Posterior vena cava (tissue), 2 donors: ENCODE measurements around the gene BST2. TPM values are rescaled to one million over a fixed set of nuclear protein-coding genes. Genes with fewer than 3 reads are reported as not detected.
"Not testable (repeated sequence)": the region's sequence is repeated elsewhere in the genome, so short reads cannot be mapped to it uniquely, and the experiment has no call there.

Source experiments
- DNase-seq: peaks from one replicate; pipeline ENCODE4 v3.0.0-alpha.2; 2020; ENCODE audit warnings: low spot score
- intact Hi-C, 2 donors: fragments of 100-400 bp; cut with DNase I; formaldehyde crosslinking; loops; one replicate each; pipeline versions ENCODE4 v1.14.1 to v1.14.2; 2022 to 2023
- total RNA-seq, 2 donors: library from RNA; stranded (reverse); fragmentation: NEBNext Ultra II Directional; extraction: Animal tissue kit (Norgen Biotek cat#: 25700); gene quantifications; one replicate each; pipeline ENCODE4 v1.2.1, GENCODE V29; 2021
- donor health status: DM: yes; HTN: yes; CAD: no.
- donor health status: DM: yes; HTN: yes; CAD: no.

Gene BST2
- total RNA-seq, 2 donors from 2014 or later, result 37.8 to 82.9 TPM

DNA sequence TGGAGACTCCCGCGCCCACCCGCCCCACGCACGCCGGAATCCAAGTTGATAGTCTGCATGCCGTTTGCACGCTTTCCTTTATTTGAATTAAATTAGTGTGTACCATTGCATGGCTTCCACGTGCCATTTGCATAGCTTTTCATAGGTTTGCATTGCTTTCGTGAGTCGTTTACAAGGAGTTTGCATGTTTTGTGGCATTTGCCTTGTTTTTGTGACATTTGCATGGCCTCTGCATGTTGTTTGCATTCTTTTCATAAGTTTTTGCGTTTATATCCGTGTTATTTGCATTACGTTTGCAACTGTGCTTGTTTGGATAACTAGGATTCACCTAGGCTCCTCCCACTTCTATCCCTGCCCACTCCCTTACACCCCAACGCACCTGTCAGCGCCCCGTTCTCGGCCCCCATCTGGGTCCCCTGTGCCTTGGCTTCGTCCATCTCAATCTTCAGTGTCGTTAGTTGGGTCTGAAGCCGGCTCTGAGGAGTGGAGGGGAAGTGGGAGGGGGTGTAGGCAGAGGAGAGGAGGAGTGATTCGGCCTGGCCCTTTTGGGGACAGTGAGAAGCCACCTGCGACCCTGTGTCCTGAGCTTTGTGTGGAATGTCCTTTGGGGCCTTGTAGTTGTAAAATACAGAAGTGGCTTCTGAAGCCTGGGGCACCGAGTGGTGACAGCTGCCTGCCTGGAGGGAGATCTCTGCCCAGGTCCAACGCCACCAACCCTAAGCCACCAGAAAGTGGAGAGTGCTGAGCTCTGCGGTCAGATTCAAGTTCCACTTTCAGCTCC, 13.9 kb downstream of the BST2 start:
- intact Hi-C loops, result loop anchor here in 1 of 2 donors (5.0 kb wide), 1 partner anchor 49 kb away; no protein-coding TSS in a partner anchor
- DNase-seq, result no peak

DNA sequence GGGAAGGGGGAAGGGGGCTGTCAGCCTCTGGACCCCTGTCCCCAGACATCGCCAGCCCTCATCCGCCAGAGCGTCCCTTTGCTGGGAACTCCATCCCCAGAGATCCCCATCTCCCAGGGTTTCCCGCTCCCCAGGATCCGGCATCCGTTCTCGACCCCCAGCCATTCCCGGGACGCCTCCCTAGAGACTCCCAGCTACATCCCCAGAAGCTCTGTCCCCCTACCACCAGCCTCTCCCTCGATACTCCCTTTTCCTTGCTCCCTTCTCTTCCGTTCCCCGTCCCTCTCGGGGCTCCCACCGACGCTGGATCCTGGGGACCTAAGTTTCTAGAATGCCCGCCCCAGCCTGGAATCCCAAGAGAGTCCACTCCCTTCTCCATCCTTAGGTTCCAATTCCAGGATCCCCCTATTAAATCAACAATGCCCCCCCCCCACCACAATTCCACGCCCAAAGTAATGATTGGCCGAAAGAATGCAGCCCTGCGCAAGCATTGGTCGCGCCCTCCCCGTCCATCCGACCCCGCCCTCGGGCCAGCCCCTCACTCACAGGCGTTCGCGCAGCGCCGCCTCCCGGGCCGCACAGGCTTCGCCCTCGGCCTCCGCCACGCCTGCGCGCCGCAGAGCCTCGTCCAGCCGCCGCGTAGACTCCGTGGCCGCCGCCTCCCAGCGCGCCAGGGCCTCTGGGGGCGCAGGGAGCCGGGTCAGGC, 14.6 kb downstream of the BST2 start:
- intact Hi-C loops, result loop anchor here in 1 of 2 donors (5.0 kb wide), 1 partner anchor 49 kb away; no protein-coding TSS in a partner anchor
- peak; percentile 97 for DNase-seq

DNA sequence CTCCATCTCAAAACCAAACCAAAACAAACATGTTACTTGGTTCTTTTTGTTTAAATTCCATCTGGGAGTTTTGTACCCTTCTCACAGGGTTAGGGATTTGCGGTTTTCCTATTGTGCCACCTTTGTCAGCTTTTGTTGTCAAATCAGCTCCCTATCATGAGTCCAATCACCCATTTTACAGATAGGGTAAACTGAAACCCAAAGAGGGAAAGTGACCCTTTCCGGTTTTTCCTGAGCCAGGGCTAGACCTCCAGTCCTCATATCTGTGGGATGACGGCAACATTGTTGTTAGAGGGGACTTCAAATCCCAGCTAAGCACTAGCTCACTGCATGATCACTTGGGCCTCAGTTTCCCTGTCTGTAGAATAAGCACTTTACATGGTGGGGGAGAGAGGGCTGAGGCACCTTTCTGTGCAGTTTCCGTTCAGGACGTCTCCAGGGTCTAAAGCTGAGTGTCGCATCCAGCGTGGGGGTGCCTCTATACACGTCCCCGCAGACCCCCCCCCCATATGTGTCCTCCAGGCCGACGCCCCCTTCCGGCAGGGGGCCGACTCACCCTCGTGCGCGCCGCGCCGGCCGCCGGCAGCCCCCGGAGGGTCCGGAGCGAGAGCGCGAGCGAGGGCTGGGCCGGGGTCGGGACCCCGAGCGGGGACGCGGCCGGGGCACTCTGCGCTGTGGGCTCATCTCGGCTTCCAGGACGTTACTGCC, 15.3 kb downstream of the BST2 start:
- no peak for DNase-seq
- intact Hi-C loops, result loop anchor here (2.0 to 5.0 kb wide), 3 partner anchors 43 to 98 kb away; no protein-coding TSS in a partner anchor

DNA sequence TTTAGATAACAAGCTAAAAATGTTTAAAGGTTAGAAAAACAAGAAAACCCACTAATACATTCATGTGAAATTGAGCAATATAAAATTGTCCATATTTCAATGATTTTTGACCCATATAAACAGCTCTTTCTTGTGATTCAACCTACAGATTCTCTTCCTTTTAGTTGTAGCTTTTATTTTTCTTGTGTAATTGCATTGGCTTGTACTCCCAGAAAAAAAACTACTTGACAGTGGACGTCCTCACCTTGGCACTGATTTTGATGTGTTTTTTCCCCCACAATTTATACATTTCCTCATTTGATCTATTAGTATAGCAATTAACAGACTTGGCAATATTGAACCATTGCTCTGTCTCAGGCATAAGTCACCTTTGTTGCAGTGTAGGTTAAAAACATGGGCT, 16.1 kb downstream of the BST2 start:
- intact Hi-C loops, result loop anchor here in 1 of 2 donors (2.0 to 5.0 kb wide), 2 partner anchors 42 to 97 kb away; no protein-coding TSS in a partner anchor
- DNase-seq, result no peak

DNA sequence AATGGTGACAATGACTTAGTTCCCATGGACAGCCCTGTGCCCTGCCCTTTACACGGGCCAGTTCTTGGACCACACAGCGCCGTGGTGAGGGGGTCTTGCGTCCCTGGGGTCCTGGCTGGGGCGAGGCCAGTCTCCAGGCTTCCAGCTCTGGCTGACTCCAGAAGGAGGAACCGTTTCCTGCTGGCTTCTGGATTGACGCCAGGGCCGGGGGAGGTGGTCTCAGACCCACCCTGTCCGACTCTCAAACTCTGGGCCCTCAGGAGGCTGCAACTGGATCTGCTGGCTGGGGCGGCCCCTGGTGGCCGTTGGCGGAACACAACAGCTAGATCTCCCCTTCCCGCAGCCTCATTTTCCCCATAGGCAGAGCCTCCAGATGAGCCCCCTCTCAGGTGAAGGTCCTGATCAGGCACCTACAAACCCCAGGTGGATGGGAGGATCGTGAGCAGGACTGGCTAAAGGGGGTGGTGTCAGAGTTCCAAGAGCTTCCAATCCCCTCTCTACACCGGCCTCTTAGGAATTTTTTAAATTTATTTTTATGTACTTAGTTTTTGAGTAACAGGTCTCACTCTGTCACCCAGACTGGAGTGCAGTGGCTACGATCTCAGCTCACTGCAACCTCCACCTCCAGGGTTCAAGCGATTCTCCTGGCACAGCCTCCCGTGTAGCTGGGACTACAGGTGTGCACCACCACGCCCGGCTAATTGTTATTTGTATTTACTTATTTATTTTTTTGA, 19.4 kb downstream of the BST2 start:
- peak; percentile 88 for DNase-seq
- intact Hi-C loops, result loop anchor here in 1 of 2 donors (5.0 kb wide), 1 partner anchor 94 kb away; no protein-coding TSS in a partner anchor

DNA sequence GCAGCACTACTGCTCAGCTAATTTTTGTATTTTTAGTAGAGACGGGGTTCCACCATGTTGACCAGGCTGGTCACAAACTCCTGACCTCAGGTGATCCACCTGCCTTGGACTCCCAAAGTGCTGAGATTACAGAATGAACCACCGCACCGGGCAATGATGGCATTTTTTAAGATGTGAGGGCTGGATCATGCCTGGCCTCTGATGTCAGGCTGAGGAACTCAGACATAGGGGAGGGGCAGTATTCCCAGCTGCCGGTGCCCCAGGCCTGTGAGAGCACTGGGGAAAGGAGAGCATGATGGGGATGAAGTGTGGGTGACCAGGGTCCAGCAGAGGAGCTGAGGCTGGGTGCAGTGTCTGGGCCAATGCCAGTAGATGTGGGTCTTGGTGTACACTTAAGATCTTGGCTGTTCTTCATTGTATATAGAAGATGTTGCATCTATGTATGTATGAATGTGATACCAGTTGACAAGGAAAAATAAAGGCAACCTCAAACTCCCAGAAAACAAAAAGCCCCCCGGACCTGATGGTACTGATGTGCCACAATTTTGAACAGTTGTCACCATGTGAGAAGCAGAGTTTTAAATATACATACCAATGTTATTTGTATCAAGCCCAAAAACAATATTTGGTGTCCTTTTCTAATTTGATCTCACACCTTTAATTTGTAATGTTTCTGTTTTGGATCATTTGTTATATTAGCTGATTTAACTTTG, 24.8 kb downstream of the BST2 start:
- intact Hi-C loops, result no loop called here
- DNase-seq, result no peak

DNA sequence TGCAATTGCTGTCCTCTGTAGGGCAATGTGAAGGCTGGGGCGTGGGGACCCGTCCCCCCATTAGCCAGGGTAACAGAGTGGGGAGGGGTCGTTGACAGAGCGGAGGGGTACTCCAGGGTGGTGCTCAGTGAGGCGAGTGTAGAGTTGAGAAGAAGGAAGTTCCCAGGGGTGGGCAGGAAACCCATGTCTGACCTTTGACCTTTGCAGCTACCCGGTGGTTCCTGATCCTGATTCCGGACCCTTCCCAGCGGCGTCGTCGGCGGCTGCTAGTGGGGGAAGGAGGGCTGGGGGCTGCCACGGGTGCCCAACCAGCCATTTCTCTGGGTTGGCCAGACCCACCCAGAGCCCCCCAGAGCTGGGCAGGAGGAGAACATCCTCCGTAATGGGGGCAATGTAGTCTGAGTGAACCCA, 26.2 kb downstream of the BST2 start:
- intact Hi-C loops, result no loop called here
- no peak for DNase-seq

DNA sequence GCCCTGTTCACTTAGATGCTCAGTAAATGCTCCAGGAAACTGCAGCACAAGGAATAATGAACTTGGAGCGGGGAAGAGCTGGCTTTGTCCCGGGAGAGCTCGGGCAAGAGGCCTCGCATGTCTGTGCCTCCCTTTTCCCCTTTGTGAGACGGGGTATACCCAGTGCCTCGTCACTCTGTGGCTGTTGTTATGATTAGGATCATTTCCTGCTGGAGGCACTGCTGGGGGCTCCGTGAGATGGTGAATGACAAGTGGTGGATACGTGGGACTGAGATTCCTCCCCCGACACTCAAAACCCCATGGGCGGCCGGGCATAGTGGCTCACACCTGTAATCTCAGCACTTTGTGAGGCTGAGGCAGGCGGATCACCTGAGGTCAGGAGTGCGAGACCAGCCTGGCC, 27.2 kb downstream of the BST2 start:
- intact Hi-C loops, result no loop called here
- no peak for DNase-seq

DNA sequence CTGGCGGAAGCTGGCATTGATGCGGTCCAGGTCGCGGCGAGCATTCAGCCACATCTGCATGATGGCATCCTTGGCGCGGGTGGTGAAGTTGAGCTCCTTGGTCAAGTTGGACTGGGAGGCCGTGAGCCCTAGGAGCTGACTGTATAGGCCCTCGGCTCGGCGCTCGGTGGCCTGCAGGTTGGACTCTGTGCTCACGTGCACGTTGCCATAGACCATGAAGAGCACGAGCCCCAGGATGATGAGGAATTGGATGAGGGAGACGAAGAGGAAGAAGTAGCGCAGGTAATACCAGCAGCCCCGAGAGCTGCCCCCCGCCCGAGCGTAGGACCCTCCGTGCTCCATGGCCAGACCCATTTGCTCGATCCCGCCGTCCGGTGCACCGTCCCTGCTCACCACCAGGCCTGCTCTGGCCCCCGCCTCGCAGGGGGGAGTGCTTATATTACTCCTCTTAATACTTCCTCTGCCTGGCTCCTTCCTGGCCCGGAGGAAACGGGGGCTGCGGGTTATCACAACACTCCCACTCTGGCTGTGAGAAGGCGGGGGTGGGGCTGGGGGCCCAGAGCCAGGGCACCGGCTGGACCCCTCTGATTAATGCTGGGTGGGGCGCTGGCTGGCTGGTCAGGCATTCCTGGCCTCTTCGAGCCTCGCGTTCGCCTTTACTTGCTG, 28.4 kb downstream of the BST2 start, which contains the start of gene PLVAP:
PLVAP (minus strand) TSS at position 408 of the 666 bp plus-strand sequence; CDS start at position 354, 54 bp downstream.
- intact Hi-C loops, result no loop called here
- DNase-seq, result peak; percentile 85

DNA sequence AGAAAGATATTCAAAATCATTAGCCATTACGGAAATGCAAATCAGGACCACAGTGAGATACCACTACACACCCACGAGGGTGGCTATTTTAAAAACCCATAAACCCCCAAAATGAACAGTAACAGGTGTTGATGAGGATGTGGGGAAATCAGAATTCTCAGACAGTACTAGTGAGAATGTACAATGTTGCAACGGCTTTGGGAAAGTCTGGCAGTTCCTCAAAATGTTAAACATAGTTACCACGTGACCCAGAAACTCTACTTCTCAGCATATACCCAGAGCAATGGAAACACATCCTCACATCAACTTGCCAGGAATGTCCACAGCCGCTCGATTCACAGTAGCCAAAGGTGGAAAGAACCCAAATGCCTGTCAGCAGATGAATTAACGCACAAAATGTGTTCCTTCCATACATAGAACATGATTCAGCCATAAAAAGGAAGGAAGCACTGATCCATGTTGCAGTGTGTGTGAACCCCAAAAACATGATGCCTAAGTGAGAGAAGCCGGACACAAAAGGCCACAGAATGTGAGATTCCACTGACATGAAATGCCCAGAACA, 35.3 kb downstream of the BST2 start:
- DNase-seq, result no peak

DNA sequence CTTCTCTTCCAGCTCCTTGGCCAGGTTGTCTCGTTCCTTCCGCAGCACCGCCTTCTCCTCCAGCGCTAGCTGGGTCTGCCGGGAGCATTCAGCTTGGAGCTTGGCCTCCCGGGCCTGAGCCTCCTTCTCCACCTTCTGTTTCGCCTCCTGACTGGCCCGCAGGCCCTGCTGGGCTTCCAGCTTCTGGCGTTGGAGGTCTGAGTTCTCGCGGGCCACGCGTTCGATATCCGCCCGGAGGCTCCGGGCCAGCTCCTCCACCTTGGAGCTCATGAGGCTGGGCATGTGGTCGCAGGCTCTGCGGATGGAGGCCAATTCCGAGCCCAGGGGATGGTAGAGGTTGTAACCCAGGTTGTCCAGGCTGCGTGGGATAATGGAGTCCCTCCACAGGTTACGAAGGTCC, 40.1 kb downstream of the BST2 start:
- intact Hi-C loops, result no loop called here
- no peak for DNase-seq

More for the DNA sequence above, 35.3 kb downstream of the BST2 start:
- intact Hi-C loops, result no loop called here

DNA sequence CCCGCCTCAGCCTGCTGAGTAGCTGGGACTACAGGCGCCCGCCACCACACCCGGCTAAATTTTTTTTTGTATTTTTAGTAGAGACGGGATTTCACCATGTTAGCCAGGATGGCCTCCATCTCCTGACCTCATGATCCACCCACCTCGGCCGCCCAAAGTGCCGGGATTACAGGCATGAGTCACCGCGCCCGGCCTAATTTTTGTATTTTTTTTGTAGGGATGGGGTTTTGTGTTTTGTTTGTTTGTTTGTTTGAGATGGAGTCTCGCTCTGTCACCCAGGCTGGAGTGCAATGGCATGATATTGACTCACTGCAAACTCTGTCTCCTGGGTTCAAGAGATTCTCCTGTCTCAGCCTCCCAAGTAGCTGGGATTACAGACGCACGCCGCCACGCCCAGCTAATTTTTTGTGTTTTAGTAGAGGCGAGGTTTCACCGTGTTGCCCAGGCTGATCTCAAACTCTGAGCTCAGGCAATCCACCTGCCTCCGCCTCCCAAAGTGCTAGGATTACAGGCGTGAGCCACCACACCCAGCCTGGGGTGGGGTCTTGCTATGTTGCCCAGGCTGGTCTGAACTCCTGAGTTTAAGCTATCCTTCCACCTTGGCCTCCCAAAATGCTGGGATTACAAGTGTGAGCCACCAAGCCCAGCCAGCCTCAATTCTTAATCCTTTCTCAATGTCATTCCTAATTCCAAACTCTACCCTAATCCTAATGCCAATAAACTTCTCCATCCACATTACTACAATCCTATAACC, 41.4 kb downstream of the BST2 start:
- intact Hi-C loops, result not testable (repeated sequence)

DNA sequence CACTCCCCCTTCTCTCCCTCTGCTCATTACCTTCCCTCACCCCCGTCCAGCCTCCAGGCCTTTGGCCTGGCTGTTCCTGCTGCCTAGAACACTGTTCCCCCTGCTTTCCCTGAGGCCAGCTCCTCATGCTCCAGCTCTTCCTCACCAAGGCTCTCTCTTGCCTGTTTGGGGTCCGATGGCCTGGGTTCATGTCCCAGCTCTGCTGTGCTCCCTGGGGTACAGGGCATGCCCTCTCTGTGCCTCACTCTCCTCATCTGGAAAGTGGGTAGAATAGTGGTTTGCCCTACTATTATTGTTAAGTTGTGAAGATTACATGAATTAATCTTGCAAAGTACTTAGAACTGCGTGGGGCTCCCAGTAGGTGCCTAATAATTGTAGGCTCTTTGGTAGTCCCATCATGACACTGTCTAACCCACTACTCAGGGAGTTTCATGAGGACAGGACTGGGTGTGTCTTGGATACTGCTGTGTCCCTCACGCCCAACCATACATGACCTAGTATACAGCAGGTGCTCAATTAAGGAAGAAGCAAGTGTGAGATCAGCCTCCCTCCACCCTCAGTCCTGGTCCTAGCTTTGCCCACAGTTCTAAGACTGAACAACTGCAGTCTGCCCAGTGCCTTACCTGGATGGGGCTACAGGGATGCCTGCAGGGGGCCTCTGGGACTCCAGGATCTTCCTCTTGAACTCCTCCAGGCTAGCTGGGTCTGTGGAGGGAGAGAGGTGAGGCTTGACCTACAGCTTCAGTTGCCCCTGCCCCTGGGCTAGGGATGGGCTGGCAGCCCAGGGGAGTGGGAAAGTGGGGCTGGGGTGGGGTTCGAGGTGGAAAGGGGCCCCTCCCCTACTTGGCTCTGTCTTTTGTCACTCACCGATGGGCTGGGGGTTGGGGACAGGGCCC, 45.3 kb downstream of the BST2 start:
- intact Hi-C loops, result no loop called here
- no peak for DNase-seq

More for the DNA sequence above, 41.4 kb downstream of the BST2 start:
- DNase-seq, result not testable (repeated sequence)

DNA sequence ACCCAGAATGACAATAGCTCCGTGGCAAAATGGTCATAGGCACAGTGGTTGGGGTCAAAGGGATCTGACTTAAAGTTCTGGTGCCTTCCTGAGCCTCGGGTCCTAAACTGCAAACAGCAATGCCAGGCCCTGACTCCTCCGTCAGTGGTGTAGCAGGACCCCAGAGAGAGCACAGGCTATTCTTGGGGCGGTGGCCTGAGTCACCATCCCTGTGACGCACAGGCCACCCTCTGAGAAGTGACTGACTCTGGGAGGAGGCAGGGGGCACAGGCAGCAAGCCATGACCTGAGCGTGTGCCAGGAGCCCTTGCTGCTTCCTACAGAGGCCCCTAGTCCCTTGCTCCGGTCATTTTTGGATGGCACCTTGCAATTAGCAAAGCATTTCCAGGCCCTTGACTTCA, 47.0 kb downstream of the BST2 start:
- intact Hi-C loops, result no loop called here
- DNase-seq, result no peak

DNA sequence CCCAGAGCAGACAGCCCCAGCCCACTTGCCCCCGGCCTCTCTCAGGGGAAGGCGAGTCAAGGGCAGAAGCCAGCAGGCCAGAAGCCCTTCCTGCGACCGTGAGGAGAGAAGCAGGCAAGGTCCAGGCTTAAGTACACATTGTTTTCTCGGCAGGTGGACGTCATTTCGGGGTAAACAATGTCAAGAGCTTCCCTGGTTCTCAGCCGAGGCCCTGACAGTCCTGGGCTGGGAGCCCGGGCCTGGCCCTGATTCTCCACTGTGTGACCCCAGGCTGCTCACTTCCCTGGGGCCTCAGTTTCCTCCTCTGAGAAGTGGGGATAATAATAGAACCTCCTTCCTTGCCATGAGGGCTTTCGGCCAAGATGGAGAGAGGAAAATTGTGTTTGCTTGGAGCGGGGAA, 47.7 kb downstream of the BST2 start:
- intact Hi-C loops, result no loop called here

More for the DNA sequence above, 47.7 kb downstream of the BST2 start:
- no peak for DNase-seq
